WTC11 (cell line): ENCODE data around the gene GABBR1.

Source experiments
- ESRRA ChIP-seq: sonication (generic); formaldehyde crosslinking; IDR thresholded peaks from 2 replicates; pipeline ENCODE4 v1.8.1; 2022; ENCODE audit warnings: mild to moderate bottlenecking, missing genetic modification reagents, borderline replicate concordance
- FOXP1 ChIP-seq: sonication (generic); formaldehyde crosslinking; IDR thresholded peaks from 2 replicates; pipeline ENCODE4 v1.8.0; 2022; ENCODE audit warnings: missing genetic modification reagents, mild to moderate bottlenecking, moderate library complexity, borderline replicate concordance
- KAT7 ChIP-seq: sonication (generic); formaldehyde crosslinking; IDR thresholded peaks from 2 replicates; pipeline ENCODE4 v1.8.1; 2023; ENCODE audit warnings: missing genetic modification reagents, mild to moderate bottlenecking, borderline replicate concordance
- NFE2L1 ChIP-seq: sonication (generic); formaldehyde crosslinking; IDR thresholded peaks from 2 replicates; pipeline ENCODE4 v1.8.1; 2023; ENCODE audit warnings: missing genetic modification reagents
- NFYB ChIP-seq: sonication (generic); formaldehyde crosslinking; conservative IDR thresholded peaks from 2 replicates; pipeline ENCODE4 v1.8.0; 2022; ENCODE audit warnings: low read depth, missing genetic modification reagents
- NR1H2 ChIP-seq: sonication (generic); formaldehyde crosslinking; IDR thresholded peaks from 2 replicates; pipeline ENCODE4 v1.9.0; 2021; ENCODE audit warnings: mild to moderate bottlenecking, moderate library complexity, missing genetic modification reagents
- TF ChIP-seq, protein P1 (sequence below): fragments of 200-600 bp; IDR thresholded peaks from 2 replicates; pipeline ENCODE4 v1.8.0; 2022; ENCODE audit warnings: antibody characterized with exemption
- TF ChIP-seq, protein P2 (sequence below): sonication (generic); formaldehyde crosslinking; IDR thresholded peaks from 2 replicates; pipeline ENCODE4 v1.8.0; 2022; ENCODE audit warnings: mild to moderate bottlenecking, missing genetic modification reagents
- TF ChIP-seq, protein P3 (sequence below): sonication (generic); formaldehyde crosslinking; IDR thresholded peaks from 2 replicates; pipeline ENCODE4 v1.8.1; 2023; ENCODE audit warnings: mild to moderate bottlenecking, missing genetic modification reagents
- TF ChIP-seq, protein P4 (sequence below): sonication (generic); formaldehyde crosslinking; IDR thresholded peaks from 2 replicates; pipeline ENCODE4 v1.8.1; 2023; ENCODE audit warnings: mild to moderate bottlenecking, missing genetic modification reagents, moderate library complexity

DNA sequence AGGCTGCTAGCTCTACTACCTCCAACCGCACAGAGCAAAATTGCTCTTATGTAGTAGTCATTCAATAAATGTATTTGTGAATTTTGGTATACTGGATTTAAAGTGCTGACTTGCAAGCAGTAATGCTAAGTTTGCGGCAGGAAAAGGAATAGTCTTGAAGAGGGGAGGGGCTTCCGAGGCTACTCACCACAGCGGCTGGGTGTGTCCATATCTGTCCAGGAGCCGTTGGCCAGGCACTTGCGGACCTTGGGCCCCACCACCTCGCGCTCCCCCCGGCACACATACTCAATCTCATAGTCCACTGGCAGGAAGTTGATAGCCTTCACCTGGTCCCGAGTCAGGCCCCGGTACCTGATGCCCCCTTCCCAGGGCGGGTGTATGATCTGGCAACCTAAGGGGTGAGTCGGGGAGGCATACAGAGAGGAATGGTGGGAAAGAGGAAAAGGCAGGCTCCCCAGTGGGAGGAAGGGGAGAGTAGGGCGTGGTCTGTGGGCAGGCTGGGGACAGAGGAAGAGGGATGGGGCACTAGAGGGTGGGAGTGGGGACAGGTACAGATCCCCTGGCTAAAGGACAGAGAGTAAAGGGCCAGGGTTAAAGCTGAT, 1.7 kb downstream of the GABBR1 start:
- TF ChIP-seq, protein P1, sequence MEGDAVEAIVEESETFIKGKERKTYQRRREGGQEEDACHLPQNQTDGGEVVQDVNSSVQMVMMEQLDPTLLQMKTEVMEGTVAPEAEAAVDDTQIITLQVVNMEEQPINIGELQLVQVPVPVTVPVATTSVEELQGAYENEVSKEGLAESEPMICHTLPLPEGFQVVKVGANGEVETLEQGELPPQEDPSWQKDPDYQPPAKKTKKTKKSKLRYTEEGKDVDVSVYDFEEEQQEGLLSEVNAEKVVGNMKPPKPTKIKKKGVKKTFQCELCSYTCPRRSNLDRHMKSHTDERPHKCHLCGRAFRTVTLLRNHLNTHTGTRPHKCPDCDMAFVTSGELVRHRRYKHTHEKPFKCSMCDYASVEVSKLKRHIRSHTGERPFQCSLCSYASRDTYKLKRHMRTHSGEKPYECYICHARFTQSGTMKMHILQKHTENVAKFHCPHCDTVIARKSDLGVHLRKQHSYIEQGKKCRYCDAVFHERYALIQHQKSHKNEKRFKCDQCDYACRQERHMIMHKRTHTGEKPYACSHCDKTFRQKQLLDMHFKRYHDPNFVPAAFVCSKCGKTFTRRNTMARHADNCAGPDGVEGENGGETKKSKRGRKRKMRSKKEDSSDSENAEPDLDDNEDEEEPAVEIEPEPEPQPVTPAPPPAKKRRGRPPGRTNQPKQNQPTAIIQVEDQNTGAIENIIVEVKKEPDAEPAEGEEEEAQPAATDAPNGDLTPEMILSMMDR: no peak
- TF ChIP-seq FOXP1 (CRISPR knock-in tag): no peak
- TF ChIP-seq, protein P2, sequence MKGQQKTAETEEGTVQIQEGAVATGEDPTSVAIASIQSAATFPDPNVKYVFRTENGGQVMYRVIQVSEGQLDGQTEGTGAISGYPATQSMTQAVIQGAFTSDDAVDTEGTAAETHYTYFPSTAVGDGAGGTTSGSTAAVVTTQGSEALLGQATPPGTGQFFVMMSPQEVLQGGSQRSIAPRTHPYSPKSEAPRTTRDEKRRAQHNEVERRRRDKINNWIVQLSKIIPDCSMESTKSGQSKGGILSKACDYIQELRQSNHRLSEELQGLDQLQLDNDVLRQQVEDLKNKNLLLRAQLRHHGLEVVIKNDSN: no peak
- TF ChIP-seq NFE2L1 (CRISPR knock-in tag): no peak
- TF ChIP-seq, protein P3, sequence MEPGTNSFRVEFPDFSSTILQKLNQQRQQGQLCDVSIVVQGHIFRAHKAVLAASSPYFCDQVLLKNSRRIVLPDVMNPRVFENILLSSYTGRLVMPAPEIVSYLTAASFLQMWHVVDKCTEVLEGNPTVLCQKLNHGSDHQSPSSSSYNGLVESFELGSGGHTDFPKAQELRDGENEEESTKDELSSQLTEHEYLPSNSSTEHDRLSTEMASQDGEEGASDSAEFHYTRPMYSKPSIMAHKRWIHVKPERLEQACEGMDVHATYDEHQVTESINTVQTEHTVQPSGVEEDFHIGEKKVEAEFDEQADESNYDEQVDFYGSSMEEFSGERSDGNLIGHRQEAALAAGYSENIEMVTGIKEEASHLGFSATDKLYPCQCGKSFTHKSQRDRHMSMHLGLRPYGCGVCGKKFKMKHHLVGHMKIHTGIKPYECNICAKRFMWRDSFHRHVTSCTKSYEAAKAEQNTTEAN (CRISPR knock-in tag): no peak
- TF ChIP-seq, protein P4, sequence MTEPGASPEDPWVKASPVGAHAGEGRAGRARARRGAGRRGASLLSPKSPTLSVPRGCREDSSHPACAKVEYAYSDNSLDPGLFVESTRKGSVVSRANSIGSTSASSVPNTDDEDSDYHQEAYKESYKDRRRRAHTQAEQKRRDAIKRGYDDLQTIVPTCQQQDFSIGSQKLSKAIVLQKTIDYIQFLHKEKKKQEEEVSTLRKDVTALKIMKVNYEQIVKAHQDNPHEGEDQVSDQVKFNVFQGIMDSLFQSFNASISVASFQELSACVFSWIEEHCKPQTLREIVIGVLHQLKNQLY: no peak
- TF ChIP-seq ESRRA (CRISPR knock-in tag): no peak
- no peak for TF ChIP-seq NR1H2 (CRISPR knock-in tag)
- TF ChIP-seq KAT7: no peak
- TF ChIP-seq NFYB (CRISPR knock-in tag): no peak
